Muscle of back (tissue), 11 donors: ENCODE measurements around the gene NMT1. TPM values are rescaled to one million over a fixed set of nuclear protein-coding genes. Genes with fewer than 3 reads are reported as not detected.

ENCODE experiments used
- DNase-seq, 3 donors: peaks; one replicate each; pipeline versions ENCODE4 v3.0.0 to v3.0.0-alpha.2; 2013
- polyA plus RNA-seq, 10 donors: library from polyadenylated mRNA; unstranded; fragments of 120-200 nt; gene quantifications; one replicate each; pipeline ENCODE4 v1.2.1, GENCODE V29; 2013; ENCODE audit not compliant: insufficient read length in 10 of 10

The NMT1 gene
- polyA plus RNA-seq, 10 donors = 31.8 to 49.7 (median 38.3) TPM

GRCh38 chr17:45103269-45103795, 42.2 kb downstream of the NMT1 start:
- no peak for DNase-seq

- DNase-seq = no peak
Measured at GRCh38 chr17:45104029-45104428, 42.9 kb downstream of the NMT1 start.

- DNase-seq = no peak
Measured at GRCh38 chr17:45104497-45104896, 43.4 kb downstream of the NMT1 start.

GRCh38 chr17:45104907-45105624, 43.9 kb downstream of the NMT1 start:
- no peak for DNase-seq

- DNase-seq = peak in 1 of 3 donors; percentile 53
Measured at GRCh38 chr17:45106096-45106495, 45.0 kb downstream of the NMT1 start.

- DNase-seq = no peak
Measured at GRCh38 chr17:45106582-45106981, 45.5 kb downstream of the NMT1 start.

DNA sequence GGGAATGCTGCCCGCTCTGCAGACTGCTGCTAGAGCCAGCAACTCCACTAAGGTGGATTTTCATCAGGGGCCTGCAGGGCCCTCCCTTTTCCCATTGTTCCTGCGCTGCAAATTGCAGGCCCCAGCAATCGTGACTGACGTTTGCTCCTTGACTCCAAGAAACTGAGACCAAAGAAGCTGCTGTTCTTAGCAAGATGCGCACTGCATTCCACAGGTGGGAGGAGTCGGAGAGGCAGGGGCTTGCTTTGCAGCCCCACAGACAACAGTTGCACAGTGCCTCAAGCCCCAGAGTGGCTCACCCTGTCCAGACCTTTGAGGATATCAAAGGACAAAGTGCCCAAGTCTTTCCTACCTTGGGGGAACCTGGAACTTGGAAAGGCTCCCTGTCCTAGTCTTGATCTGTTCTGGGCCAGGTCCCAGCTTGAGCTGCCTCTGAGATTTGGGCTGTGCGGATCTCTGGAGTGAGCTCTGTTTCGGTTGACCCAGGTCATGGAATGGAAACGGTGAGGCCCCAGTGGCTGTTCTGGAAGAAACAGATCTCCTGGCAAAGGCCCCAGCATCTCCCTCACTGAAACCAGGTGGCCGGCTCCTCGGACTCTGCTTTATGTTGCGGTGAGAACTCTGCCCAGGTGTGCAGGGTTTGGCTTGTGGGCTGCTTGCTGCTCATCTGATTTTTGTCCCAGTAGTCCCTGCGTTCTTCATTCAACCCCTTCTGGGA, 46.3 kb downstream of the NMT1 start:
- DNase-seq = peak in 1 of 3 donors; percentile 78

GRCh38 chr17:45108051-45108450, 46.9 kb downstream of the NMT1 start:
- DNase-seq = no peak

- DNase-seq = no peak
Measured at GRCh38 chr17:45108595-45109521, 47.7 kb downstream of the NMT1 start.

GRCh38 chr17:45110676-45111611, 49.8 kb downstream of the NMT1 start:
- DNase-seq = no peak

- DNase-seq = no peak
Measured at GRCh38 chr17:45111850-45112249, 50.7 kb downstream of the NMT1 start.

DNA sequence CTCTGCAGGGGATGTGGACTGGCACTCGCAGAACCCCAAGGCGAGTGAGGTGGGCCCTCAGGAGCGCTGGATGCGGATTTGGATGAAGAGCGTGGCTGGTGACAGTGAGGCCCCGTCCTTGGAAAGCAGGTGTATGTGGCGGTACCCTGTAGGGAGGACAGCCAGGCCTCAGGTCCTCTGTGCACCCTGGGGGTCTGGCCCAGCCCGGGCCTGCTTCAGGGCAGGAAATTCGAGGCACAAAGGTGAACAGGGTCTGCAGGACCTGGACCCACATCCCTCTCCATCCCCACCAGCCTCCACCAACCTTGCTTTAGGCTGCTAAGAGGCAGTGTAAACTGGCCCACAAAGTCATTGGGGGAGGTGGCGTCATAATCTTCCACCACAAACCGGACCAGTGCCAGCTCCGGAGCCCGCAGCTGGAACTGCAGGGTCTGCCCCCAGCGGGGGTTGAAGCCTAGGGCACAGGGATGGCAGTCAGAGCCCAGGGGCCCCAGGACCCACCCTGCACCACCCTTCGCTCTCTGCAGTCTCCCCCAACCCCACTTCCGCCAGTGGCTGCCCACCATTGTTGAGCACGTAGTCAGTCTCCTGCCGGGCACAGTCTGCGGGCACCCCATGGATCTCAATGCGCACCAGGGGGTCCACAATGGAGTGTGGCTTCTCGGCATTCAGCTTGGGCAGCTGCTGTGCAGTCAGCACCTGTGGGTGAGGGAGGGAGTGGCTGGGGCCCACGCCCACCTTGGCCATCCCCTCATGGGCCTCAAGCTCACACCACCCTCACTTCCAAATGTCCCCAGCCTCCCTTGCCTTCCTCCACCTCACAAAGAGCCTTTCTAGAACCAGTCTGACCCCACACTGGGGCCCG, 51.7 kb downstream of the NMT1 start:
- no peak for DNase-seq

DNA sequence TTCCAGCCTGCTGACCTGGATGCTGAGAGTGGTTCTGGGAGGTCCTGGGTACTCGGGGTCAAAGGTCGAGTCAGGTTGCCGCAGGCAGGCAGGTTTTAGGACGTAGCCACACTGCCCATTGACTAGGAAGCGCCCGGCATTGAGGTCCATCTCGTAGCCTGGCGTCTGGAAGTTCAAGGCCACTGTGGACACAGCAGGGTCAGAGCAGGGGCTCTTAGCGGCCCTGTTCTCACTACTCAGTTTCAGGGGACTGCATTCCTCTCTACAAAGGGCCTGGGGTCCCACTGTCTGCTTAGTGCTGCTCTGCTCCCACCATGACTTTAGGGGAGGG, 52.3 kb downstream of the NMT1 start:
- DNase-seq = no peak

DNA sequence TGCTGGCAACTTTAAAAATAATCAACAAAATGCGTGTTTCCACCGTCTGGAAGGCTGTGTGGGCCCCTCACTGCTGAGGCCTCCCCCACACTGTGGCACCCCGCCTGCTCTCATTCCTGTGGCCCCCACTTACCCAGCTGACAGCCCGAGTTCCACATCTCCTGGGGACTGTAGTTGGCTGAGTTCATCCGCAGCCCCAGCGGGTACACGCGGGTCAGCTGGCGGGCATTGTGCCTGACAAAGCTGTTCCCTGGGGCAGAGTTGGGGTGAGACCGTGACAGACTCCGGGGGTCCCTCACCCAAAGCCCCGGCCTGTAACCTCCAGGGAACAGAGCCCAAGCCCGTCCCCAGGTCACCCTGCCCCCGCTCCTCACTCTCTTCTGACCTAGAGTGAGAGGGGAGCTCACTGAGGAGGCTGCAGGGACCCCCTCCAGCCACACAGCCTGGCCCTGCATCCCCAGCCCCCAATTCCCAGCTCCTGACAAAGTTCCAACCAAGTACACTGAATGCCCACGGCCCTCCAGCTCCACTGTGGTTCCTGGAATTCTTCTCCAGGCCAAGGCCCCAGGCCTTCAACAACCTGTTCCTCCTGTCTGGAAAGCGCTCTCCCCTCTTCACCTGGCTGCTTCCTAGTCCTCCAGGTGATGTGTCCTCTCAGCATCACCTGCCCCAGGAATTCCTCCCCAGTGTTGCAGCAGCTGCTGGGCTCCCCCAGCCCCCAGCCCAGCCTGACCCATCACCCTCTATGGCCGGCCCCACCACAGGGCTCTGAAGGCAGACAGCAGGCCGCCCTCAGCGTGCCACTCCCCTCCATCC, 53.2 kb downstream of the NMT1 start:
- DNase-seq = no peak

DNA sequence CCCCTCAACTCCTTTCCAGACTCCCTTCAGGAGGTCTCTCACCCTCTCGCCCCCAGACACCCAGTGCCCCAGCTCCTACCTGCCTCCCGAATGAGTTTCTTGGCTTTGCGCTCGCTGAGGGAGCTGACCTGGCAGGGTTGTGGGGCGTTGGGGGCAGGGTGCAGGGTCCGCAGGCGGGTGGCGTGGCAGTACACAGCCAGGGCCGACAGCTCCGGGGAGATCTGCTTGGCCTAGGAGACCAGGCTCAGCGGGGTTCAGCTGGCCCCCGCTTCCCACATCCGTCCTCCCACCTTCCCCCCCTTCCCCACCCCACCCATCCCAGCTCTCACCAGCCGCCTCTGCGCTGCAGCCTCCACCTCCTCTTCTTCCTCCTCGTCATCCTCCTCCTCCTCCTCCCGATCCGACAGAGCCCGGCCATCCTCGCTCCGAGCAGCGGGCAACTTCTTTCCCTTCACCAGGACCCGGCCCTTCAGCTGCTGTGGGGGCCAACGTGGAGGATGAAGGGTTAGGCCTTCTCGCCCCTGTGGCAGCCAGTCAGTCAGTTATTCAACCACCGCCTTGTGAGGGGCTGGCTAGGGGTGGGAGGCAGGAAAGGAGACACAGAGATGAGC, 54.0 kb downstream of the NMT1 start:
- no peak for DNase-seq

DNA sequence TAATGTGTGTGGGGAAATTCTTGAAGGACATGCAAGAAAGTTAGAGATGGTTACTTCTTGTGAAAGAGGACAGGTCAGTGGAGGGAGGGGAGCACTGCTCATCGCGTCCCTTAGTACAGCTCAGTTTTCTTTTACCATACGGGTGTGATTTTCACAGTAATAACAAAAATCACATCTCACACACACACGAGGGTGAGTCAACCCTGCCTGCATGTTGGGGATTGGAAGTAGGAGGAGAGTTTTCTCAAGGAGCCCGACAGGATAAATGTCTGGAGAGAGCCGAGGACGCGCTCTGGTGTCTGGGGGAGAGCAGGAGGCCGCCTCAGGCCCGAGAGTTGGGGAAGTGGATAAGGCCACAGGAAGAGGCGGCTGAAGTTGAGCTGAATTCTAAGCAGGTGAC, 54.8 kb downstream of the NMT1 start:
- DNase-seq = no peak

DNA sequence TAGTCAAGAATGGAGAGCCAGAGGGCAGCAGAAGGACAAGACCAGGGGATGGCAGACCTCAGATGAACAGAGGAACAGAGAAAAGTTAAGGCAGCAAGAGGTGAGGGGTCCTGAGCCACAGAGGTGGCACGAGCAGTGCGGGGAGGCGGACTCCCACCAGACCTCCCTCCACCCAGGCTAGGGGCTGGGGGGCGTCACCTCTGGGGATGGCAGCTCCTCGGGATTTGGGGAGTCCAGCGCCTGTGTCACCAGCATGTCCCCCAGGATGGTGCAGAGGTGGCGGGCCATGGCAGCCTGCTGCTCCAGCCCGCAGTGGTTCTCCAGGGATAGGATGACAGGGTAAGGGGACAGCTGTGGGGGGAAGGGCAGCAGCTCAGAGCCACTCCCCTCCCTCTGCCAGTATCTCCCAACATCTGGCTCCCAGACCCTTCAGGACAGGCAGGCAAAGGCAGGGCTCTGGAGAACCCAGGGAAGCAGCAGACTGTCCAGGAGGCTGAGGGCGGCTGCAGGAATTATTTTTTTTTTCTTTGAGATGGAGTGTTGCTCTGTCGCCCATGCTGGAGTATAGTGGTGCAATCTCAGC, 55.4 kb downstream of the NMT1 start:
- DNase-seq = no peak

DNA sequence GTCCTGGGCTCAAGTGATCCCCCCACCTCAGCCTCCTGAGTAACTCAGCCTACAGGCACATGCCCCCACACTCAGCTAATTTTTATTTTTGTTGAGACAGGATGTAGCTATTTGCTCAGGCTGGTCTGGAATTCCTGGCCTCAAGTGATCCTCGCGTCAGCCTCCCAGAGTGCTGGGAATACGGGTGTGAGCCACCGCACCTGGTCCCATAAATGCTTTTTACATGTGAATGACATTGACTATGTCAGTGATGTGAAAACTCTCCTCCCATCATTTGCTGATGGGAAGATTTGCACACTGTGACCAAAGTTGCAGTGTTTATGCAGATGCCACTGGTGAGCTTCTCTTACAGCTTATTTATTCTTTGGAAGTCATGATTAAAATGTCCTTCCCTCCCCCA, 56.2 kb downstream of the NMT1 start:
- no peak for DNase-seq
